Right renal cortex interstitium (tissue), 3 donors: ENCODE results near the gene SLC9C2. TPM values are rescaled to one million over a fixed set of nuclear protein-coding genes. Genes with fewer than 3 reads are reported as not detected.
"Not testable (repeated sequence)": the region's sequence is repeated elsewhere in the genome, so short reads cannot be mapped to it uniquely, and the experiment has no call there.

Experiments
- DNase-seq, 3 donors: peaks; one replicate each; pipeline ENCODE4 v3.0.0-alpha.2; 2013; ENCODE audit warnings: low read depth in 3 of 3, low spot score in 2 of 3
- polyA plus RNA-seq, 3 donors: library from polyadenylated mRNA; unstranded; fragments of 120-200 nt; gene quantifications; one replicate each; pipeline ENCODE4 v1.2.1, GENCODE V29; 2013; ENCODE audit not compliant: insufficient read length in 3 of 3

Gene SLC9C2
- polyA plus RNA-seq: under 1 TPM; 0.06 to 0.31 (median 0.13) TPM

DNA sequence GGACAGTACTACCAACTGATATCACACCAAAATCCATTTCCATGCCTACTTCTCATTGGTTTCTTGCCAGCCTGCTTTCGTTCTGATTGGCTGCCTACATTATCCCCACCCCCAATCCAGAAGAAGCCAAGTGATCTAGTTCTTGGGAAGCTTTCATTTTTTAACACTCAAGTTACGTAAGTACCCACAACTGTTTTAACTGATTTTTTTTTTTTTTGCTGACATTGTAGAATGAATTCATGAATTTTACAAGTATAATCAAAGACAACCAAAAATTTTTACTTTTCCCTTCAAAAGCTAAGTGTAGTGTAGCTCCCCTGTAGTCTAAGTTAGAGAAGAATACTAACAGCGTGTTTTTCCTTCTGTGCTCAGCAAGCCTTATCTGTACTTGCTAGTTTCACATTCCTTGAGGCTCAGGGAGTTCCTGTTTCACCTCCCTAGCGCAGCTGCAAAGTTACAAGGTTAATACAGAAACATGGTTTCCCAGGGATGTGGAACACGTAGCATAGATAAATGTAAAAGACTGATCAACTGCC, at the start of gene SLC9C2:
SLC9C2 (minus strand) TSS at position 17 of the 536 bp plus-strand sequence. CDS start 1,296 bp downstream, outside the sequence.
- no peak for DNase-seq

DNA sequence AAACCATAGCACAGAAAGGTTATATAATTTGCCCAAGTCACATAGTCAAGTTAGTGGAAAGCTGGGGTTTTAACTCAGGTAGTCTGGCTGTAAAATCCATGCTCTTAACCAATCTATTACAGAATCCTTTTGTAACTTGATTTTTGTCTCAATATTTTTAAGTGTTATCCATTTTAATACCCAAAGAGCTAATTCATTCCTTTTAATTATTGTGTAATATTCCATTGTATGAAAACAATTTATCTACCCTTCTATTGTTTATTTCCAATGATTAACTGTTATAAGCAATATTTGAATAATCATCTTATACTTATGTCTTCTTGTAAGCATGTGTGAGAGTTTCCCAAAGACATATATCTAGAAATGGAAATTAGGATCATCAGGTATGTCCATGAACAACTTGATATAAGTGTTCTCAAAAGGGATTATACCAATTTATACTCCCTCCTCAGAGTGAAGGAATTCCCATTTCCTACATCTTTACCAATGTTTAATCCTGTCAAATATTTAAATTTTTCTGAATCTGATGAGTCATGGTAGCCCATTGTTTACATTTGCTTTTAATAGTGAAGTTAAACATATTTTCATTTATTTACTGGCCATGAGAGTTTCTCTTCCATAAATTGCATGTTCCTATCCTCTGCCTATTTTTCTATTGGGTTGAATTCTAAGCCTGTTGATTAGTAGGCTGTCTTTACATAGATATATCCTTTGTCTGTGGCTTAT, 46.2 kb upstream of the SLC9C2 start:
- DNase-seq: no peak

DNA sequence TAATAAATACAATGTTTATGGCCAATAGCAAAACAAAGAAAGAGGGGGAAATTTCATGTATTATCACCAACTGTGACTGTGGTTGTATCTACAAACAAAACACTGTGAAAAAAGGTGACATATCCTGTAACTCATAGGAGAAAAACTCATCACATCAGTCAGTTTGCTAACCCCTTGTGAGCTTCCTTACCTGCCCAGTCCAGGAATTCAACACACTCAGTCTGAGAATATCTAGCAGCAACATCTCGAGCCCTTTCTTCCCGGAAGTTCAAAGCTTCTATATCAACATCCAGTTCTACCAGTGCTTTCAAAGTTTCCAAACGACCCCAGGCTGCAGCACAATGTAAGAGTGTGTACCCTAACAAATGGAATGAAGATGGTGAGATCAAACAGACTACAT, 43.8 kb upstream of the SLC9C2 start:
- DNase-seq: no peak

- DNase-seq: not testable (repeated sequence)
These were observed 39.7 kb upstream of the SLC9C2 start for GRCh38 chr1:173642450-173643139.

DNA sequence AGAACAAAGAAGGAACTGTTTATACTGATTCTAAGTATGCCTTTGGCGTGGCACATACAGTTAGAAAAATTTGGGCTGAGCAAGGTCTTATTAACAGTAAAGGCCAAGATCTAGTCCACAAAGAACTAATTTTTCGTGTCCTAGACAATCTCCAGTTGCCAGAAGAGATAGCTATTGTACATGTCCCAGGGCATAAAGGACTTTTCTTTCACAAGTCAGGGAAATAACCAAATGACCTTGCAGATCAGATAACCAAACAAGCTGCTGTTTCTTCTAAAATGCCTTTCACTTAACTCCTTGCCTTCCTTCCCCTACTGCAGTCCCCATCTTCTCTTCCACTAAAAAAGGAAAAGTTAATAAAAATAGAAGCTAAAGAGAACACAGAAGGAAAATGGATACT, 36.2 kb upstream of the SLC9C2 start:
- DNase-seq: no peak

GRCh38 chr1:173638043-173639021, 35.5 kb upstream of the SLC9C2 start:
- no peak for DNase-seq

DNA sequence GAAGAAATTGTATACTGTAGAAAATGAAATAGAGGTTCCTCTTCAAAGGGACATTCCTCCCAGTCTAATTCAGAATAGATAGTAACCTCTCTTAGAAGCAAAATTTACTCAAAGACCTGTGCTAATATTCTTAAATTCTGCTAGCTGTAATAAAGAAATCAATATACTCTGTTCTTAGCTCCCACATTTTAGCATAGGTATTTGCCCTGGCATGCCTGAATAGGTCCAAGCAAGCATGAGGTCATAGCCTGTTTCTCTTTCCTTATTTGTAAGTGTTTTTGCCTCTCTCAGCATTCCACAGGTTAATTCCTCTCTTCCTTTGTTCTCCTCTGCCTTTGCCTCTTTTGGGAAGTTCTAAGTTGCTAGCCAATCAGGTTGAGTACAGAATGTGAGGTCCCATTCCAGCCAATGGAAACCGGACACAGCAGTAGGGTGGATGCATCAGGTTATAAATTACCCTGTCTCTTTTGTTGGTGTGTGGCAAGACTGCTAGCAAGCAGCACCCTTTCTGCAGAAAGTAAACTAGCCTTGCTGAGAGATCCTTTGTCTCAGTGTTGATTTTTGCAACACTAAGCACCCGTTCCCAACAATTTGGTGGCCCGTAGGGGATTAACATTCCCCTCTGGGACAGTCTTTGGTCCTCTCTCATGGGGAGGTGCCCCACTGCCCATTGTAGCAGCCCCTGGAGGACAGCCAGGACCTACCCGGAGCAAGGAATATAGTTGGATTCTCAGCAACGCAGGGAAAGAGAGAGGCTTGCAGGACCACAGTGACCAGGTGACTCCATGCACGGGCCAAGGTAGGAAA, 34.6 kb upstream of the SLC9C2 start:
- not testable (repeated sequence) for DNase-seq

GRCh38 chr1:173635116-173635515, 32.2 kb upstream of the SLC9C2 start, which contains the start of gene TEX50:
Gene TEX50, plus strand, starts transcription at chr1:173635338. Its CDS starts 184 bp downstream, at chr1:173635522.
- DNase-seq: no peak

GRCh38 chr1:173628888-173629287, 26.0 kb upstream of the SLC9C2 start:
- DNase-seq: no peak

- DNase-seq: no peak
These were observed 24.4 kb upstream of the SLC9C2 start for GRCh38 chr1:173627269-173627668.

DNA sequence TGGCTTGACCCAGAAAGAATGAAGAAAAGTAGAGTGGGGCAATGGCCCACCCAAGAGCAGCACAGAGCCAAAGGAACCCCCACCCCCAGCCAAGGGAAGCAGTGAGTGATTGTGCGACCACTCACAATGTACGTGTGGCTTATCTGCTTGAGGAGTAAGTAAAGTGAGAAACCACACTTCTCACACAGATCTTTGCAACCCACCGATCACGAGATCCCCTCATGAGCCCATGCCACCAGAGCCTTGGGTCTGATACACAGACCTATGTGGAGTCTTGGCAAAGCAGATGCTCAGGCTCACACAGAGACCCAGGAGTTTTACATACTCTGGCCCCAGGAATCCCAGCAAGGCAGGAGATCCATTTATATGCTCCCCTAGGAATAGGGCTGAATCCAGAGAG, 14.0 kb upstream of the SLC9C2 start:
- no peak for DNase-seq

DNA sequence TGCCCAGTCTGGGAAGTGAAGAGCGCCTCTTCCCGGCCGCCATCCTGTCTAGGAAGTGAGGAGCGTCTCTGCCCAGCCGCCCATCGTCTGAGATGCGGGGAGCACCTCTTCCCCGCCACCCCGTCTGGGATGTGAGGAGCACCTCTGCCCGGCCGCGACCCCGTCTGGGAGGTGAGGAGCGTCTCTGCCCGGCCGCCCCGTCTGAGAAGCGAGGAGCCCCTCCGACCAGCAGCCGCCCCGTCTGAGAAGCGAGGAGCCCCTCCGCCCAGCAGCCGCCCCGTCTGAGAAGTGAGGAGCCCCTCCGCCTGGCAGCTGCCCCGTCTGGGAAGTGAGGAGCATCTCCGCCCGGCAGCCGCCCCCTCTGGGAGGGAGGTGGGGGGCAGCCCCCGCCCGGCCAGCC, 10.2 kb upstream of the SLC9C2 start:
- DNase-seq: not testable (repeated sequence)

GRCh38 chr1:173608503-173609216, 5.8 kb upstream of the SLC9C2 start:
- DNase-seq: no peak

DNA sequence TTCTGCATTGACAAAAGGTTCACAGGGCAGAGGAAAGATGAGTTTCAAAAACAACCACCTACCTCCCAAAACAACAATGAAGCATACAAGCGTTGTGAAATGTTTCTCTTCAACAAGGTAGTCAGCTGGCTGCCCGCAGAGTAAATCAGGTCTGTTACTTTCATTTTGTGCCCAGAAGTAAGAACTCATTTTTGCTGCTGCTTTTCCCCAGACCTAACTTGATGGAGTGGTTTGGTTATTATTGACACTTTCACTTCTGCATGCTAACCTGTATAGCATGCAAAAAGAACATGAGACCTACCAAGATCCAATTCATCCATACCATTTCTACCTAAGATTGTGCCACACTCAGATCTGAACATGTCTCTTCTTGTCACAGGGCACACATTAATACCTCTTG, 1.3 kb downstream of the SLC9C2 start:
- DNase-seq: no peak

DNA sequence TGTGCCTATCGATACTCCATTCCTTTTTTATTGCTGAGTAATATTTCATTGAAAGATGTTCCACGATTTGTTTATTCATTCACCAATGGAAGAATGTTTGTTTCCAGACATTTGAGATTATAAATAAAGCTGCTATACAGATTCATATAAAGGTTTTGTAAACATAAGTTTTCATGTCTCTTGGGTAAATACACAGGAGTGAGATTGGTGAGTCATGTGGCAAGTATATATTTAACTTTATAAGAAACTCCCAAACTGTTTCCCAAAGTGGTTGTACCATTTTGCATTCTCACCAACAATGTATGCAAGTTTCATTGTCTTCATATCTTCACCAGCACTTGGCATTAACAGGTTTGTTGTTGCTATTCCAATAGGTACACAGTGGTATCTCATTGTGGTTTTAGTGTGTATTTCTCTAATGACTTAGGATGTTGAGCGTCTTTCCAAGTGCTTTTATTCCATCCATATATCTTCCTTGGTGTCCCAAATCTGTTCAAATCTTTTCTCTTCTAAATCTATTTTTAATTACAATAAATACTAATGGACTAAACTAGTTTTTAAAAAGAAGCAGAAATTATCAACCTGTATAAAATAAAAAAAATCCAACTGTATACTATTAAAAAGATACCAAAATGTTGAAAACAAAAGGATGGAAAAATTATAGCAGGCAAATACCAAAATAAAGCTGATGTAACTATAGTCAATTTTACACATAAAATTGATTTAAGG, 6.6 kb downstream of the SLC9C2 start:
- no peak for DNase-seq

GRCh38 chr1:173591138-173591537, 11.7 kb downstream of the SLC9C2 start:
- not testable (repeated sequence) for DNase-seq

GRCh38 chr1:173590557-173590956, 12.3 kb downstream of the SLC9C2 start:
- DNase-seq: no peak

- no peak for DNase-seq
These were observed 21.3 kb downstream of the SLC9C2 start for GRCh38 chr1:173581383-173582079.
